OCI-LY3 (cell line): ENCODE results near the gene FCHSD2.

Experiments
- H2AFZ ChIP-seq: fragments of 200-600, 300-600 bp; shearing (Covaris generic); 2 replicates; pipeline ENCODE4 v1.6.0; 2014; ENCODE audit warnings: antibody characterized with exemption, low read depth, low read length
- H3K27ac ChIP-seq: fragments of 200-600, 300-600 bp; sonication (generic); 2 replicates; pipeline ENCODE4 v1.5.1; 2014; ENCODE audit warnings: mild to moderate bottlenecking, low read length, moderate library complexity, mixed read lengths
- H3K27me3 ChIP-seq: fragments of 200-600, 300-600 bp; sonication (generic); 2 replicates; pipeline ENCODE4 v1.6.1; 2014; ENCODE audit warnings: low read depth, low read length, mixed read lengths
- H3K36me3 ChIP-seq: fragments of 200-600, 300-600 bp; sonication (generic); replicated peaks from 2 replicates; pipeline ENCODE3; 2014; ENCODE audit warnings: low read depth, low read length, mixed read lengths
- H3K4me1 ChIP-seq: fragments of 300-600, 200-600 bp; sonication (generic); 2 replicates; pipeline ENCODE4 v1.6.1; 2014; ENCODE audit warnings: low read length, mixed read lengths
- H3K4me2 ChIP-seq: fragments of 200-600, 300-600 bp; sonication (generic); 2 replicates; pipeline ENCODE4 v1.6.1; 2014; ENCODE audit warnings: low read length, mixed read lengths
- H3K4me3 ChIP-seq: fragments of 300-600, 200-600 bp; sonication (generic); 2 replicates; pipeline ENCODE4 v1.5.1; 2014; ENCODE audit warnings: antibody characterized with exemption, mild to moderate bottlenecking, low read length, moderate library complexity
- H3K79me2 ChIP-seq: fragments of 300-600, 200-600 bp; shearing (Covaris generic); 2 replicates; pipeline ENCODE4 v1.6.1; 2014; ENCODE audit warnings: mild to moderate bottlenecking, low read length, mixed read lengths
- H3K9ac ChIP-seq: fragments of 300-600, 200-600 bp; shearing (Covaris generic); 2 replicates; pipeline ENCODE4 v1.6.0; 2014; ENCODE audit warnings: mild to moderate bottlenecking, low read length, moderate library complexity
- H3K9me3 ChIP-seq: fragments of 200-600, 300-600 bp; shearing (Covaris generic); 2 replicates; pipeline ENCODE4 v1.6.1; 2014; ENCODE audit warnings: low read length, mixed read lengths; ENCODE audit not compliant: insufficient read depth
- H4K20me1 ChIP-seq: fragments of 200-600, 300-600 bp; sonication (generic); 2 replicates; pipeline ENCODE4 v1.6.1; 2016; ENCODE audit warnings: low read length, mixed read lengths; ENCODE audit not compliant: insufficient read depth
- CTCF ChIP-seq: fragments of 200-600, 300-600 bp; sonication (generic); IDR thresholded peaks from 2 replicates; pipeline ENCODE4 v1.5.1; 2014; ENCODE audit warnings: antibody characterized with exemption, low read length, low read depth
- EZH2phosphoT487 ChIP-seq: fragments of 200-600 bp; shearing (Covaris generic); IDR thresholded peaks from 2 replicates; pipeline ENCODE4 v1.6.1; 2018; ENCODE audit warnings: antibody characterized with exemption, mixed run types, low read depth

The FCHSD2 gene

GRCh38 chr11:72787216-72788104 is 354.7 kb downstream of the FCHSD2 start:
- H3K4me1 ChIP-seq, result peaks cover 15% of the 10 kb centered on the region
- H3K9me3 ChIP-seq, result no peaks in the 10 kb centered on the region
- H3K36me3 ChIP-seq, result no peaks in the 10 kb centered on the region
- H3K4me3 ChIP-seq, result no peak overlapping the region
- no peaks in the 10 kb centered on the region for H3K27me3 ChIP-seq
- H2AFZ ChIP-seq, result no peak overlapping the region
- H3K27ac ChIP-seq, result no peak overlapping the region
- TF ChIP-seq CTCF, result no peak
- TF ChIP-seq EZH2phosphoT487, result no peak
- peak overlapping the region; percentile 6; the same call in 1 of the 2 replicates for H3K4me2 ChIP-seq
- H3K9ac ChIP-seq, result no peak overlapping the region; the same call in 1 of the 2 replicates
- no peaks in the 10 kb centered on the region for H4K20me1 ChIP-seq
- no peaks in the 10 kb centered on the region for H3K79me2 ChIP-seq
